Activated naive CD4-positive, alpha-beta T cell treated with anti-CD3 and anti-CD28 coated beads, Interleukin-2, amount 50 U/mL, for 72 hours (primary cell): Measurements from ENCODE around the gene RING1. TPM values are rescaled to one million over a fixed set of nuclear protein-coding genes. Genes with fewer than 3 reads are reported as not detected.

Source experiments
- ATAC-seq, 2 donors: fragments of 150-1000 bp; cut with Tn5 transposase; 2 replicates each; pipeline ENCODE4 v1.10.0; 2021; ENCODE audit warnings: mild to moderate bottlenecking in 2 of 2, moderate library complexity in 2 of 2
- DNase-seq, 2 donors: peaks; one replicate each; pipeline ENCODE4 v3.0.0; 2021 to 2022; ENCODE audit warnings: low spot score in 2 of 2
- H3K27ac Mint-ChIP-seq, 2 donors: one replicate each; pipeline ENCODE4 v1.8.0; 2022; ENCODE audit warnings: mild to moderate bottlenecking in 2 of 2, mixed read lengths in 2 of 2
- H3K36me3 Mint-ChIP-seq, 2 donors: one replicate each; pipeline ENCODE4 v1.8.0; 2022; ENCODE audit warnings: mixed read lengths in 2 of 2
- H3K9me3 Mint-ChIP-seq, 2 donors: one replicate each; pipeline ENCODE4 v1.8.0; 2022; ENCODE audit warnings: mixed read lengths in 2 of 2
- total RNA-seq, 2 donors: library from RNA; stranded (reverse); gene quantifications; one replicate each; pipeline ENCODE4 v1.2.3, GENCODE V29; 2022

Gene RING1
- total RNA-seq, 2 donors from 2014 or later: 30.3 to 46.5 TPM

- peak overlapping the region; percentile 86 to 98 for H3K27ac Mint-ChIP-seq
- ATAC-seq (no peak), DNase-seq (no peak)
- H3K36me3 Mint-ChIP-seq: peaks cover 40 to 62% of the 10 kb centered on the region in 2 donors
- no peaks in the 10 kb centered on the region for H3K9me3 Mint-ChIP-seq
Measured at GRCh38 chr6:33198853-33199436, 9.4 kb upstream of the RING1 start.

DNA sequence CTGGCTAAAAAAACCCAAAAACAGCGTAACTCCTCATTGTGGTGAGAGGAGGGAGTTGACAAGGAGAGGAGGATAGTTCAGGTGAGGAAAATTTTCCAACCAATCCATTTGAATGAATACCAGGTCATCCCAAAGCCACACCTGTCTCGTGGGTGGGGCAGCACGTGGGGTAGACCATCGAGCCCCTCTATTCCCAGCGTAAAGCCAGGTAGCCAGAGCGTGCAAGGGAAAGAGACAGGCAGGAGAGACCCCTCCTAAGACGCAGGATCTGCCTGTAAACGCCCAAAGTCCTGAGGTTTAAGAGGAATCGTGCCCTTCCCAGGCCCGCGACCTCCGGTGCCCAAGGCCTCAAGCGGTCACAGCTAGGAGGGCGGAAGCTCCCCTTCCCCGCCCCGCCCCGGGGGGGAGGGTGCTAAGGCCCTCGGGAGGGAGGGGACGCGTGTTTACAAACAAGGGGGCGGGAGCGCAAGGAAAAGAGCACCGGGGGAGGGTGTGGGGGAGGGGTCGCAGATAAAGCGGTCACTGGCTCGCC lies 8.5 kb upstream of the RING1 start:
- DNase-seq (peak in 1 of 2 donors; percentile 79), ATAC-seq (peak; percentile 50 to 56)
- Mint-ChIP-seq H3K36me3 (peaks cover 40 to 62% of the 10 kb centered on the region in 2 donors), H3K27ac (peak overlapping the region; percentile 90 to 98), H3K9me3 (no peaks in the 10 kb centered on the region)

DNA sequence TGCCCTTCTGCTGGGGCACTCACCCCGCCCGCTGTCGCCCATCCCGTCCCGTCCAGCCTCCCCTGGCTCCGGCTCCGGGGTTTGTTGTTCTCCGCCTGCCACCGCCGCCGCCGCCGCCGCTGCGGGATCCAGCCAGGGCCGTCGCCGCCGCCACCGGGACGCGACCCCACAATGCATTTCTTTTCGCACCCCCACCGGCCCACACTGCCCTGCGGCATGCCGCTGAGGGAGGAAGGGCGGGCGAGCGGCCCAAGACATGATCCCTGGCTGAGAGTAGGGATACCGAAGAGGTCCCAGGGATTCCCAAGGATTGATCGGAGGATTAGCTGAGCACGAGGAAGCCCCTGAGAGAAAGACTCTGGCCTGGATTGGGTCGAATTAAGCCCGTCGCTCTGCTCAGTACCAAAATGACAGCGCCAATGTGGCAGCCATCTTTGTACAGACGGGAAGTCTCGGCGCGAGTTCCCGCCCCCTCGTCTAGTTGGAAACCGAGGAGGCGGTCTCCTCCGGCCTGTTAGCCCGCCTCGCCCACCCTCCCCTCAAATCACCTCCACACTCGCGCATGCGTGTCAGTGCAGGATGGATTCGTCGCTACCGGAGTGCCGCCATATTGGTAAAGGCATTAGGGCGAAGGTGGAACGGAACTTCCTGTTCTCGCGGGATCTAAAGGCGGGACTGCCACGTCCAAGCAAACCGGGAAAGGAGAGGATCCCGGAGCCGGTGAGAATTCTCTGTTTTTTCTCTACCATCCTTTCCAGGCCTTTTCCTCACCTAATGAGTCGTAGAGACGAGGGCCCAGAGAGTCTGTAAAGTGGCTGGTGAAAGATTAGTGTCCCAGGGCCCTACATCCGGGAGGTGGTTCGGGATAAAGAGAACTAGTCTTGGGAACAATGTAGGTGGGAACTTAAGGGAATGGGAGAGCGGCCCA lies 7.8 kb upstream of the RING1 start, which contains the start of the genes RXRB and SLC39A7:
Gene RXRB (minus strand): TSS at position 447 of the 928 bp plus-strand sequence. CDS start 189 bp downstream, at position 258.
Gene SLC39A7 (plus strand): TSS at position 649 of the 928 bp plus-strand sequence. CDS start 379 bp downstream, outside the sequence.
- DNase-seq (peak; percentile 95 to 98), ATAC-seq (peak; percentile 46 to 62)
- Mint-ChIP-seq H3K36me3 (peaks cover 38 to 59% of the 10 kb centered on the region in 2 donors), H3K9me3 (no peaks in the 10 kb centered on the region), H3K27ac (peak within 1 kb of the TSS; percentile 98 to 100)

DNA sequence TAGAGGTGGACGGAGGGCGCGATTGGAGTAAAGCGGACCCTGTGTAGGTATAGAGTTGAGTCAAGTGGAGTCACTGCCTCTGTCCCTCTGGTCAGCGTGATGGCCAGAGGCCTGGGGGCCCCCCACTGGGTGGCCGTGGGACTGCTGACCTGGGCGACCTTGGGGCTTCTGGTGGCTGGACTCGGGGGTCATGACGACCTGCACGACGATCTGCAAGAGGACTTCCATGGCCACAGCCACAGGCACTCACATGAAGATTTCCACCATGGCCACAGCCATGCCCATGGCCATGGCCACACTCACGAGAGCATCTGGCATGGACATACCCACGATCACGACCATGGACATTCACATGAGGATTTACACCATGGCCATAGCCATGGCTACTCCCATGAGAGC lies 7.2 kb upstream of the RING1 start:
- H3K36me3 Mint-ChIP-seq: peaks cover 34 to 52% of the 10 kb centered on the region in 2 donors
- H3K27ac Mint-ChIP-seq: peak overlapping the region; percentile 98 to 100

GRCh38 chr6:33201935-33202334 lies 6.4 kb upstream of the RING1 start:
- DNase-seq (no peak), ATAC-seq (no peak)
- Mint-ChIP-seq H3K27ac (peak overlapping the region; percentile 98 to 100), H3K9me3 (no peaks in the 10 kb centered on the region), H3K36me3 (peaks cover 34 to 49% of the 10 kb centered on the region in 2 donors)

More for the DNA sequence above, 7.2 kb upstream of the RING1 start:
- no peak for ATAC-seq
- no peaks in the 10 kb centered on the region for H3K9me3 Mint-ChIP-seq
- no peak for DNase-seq

DNA sequence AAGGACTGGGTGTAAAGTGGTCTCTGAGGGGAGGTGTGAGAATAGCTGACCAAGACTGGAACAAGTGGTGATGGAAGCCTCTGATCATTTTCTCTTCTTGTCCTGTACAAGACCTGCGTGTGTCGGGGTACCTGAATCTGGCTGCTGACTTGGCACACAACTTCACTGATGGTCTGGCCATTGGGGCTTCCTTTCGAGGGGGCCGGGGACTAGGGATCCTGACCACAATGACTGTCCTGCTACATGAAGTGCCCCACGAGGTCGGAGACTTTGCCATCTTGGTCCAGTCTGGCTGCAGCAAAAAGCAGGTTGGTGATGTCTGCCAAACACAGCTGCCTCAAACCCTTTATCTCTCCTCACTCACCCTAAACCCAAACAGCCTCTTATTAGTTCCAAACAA lies 5.5 kb upstream of the RING1 start:
- H3K27ac Mint-ChIP-seq: peak overlapping the region in 1 of 2 donors; percentile 98
- no peaks in the 10 kb centered on the region for H3K9me3 Mint-ChIP-seq
- peaks cover 34 to 49% of the 10 kb centered on the region in 2 donors for H3K36me3 Mint-ChIP-seq
- ATAC-seq: no peak
- DNase-seq: no peak

GRCh38 chr6:33203443-33204164 lies 4.7 kb upstream of the RING1 start:
- Mint-ChIP-seq H3K27ac (peak overlapping the region; percentile 66 to 98), H3K36me3 (peaks cover 34 to 44% of the 10 kb centered on the region in 2 donors), H3K9me3 (no peaks in the 10 kb centered on the region)
- DNase-seq (no peak), ATAC-seq (no peak)

DNA sequence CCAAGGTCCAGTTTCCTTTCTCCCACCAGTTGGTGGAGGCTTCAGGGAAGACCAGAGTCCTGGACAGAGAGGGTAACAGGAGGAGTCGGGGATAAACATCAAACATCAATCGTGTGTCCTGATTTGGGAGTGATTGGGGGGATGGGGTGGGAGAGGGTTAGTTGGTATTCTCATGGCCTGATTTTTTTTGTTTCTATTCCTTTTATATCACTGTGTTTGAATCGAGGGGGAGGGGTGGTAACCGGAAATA lies 4.2 kb upstream of the RING1 start:
- Mint-ChIP-seq H3K36me3 (peaks cover 34 to 44% of the 10 kb centered on the region in 2 donors), H3K9me3 (no peaks in the 10 kb centered on the region), H3K27ac (peak overlapping the region; percentile 66 to 98)
- DNase-seq (no peak), ATAC-seq (no peak)

GRCh38 chr6:33204415-33205190 lies 3.7 kb upstream of the RING1 start, which contains the start of gene HSD17B8:
Gene HSD17B8 (plus strand): TSS chr6:33204655. CDS start chr6:33204669, 14 bp downstream.
- ATAC-seq (peak; percentile 43 to 59), DNase-seq (peak; percentile 87 to 93)
- H3K36me3 Mint-ChIP-seq: peaks cover 35 to 47% of the 10 kb centered on the region in 2 donors
- H3K9me3 Mint-ChIP-seq: no peaks in the 10 kb centered on the region
- H3K27ac Mint-ChIP-seq: peak within 1 kb of the TSS; percentile 98 to 99

GRCh38 chr6:33205191-33206026 lies 2.9 kb upstream of the RING1 start:
- Mint-ChIP-seq H3K9me3 (no peaks in the 10 kb centered on the region), H3K27ac (peak overlapping the region; percentile 98 to 99), H3K36me3 (peaks cover 39 to 50% of the 10 kb centered on the region in 2 donors)
- ATAC-seq: peak; percentile 68 to 73
- peak; percentile 69 to 86 for DNase-seq

DNA sequence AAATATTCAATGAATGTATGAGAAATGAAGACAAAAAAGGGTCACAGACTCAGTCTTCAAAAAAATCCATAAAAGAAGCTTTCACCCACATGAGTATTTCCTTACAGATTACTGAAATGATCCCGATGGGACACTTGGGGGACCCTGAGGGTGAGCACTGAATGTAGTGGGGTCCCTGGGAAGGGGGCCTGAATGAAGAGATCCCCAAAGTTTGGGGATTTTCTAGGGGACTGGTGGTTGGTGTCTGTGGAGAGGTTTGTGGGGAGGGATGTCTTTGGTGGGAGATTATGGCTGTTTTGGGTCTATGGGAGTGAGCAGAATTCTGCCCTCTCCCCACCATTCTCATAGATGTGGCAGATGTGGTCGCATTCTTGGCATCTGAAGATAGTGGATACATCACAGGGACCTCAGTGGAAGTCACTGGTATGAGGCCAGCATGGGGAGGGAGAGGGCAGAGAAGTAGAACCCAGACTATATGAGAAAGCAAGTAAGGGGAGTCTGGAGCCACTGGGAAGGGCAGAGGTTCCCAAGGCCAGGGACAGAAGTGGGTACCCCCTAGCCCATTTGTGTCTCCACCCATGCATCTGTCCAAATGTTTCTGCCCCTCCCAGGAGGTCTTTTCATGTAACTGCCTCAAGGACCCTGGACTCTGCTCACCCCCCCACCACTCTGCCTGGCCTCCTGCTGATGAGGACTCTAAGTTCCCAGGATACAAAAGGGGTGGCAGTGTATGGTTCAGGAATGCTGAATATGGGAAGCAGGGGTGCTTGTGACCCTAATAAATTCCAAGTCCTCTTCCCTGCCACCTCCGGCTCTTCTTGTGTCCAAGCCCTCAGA lies 2.1 kb upstream of the RING1 start:
- DNase-seq: no peak
- Mint-ChIP-seq H3K9me3 (no peaks in the 10 kb centered on the region), H3K36me3 (peaks cover 32 to 42% of the 10 kb centered on the region in 2 donors), H3K27ac (peak overlapping the region; percentile 98 to 99)
- peak in 1 of 2 donors; percentile 3 for ATAC-seq

GRCh38 chr6:33206864-33207551 lies 1.3 kb upstream of the RING1 start:
- peaks cover 24 to 34% of the 10 kb centered on the region in 2 donors for H3K36me3 Mint-ChIP-seq
- DNase-seq (no peak), ATAC-seq (no peak)
- no peaks in the 10 kb centered on the region for H3K9me3 Mint-ChIP-seq
- H3K27ac Mint-ChIP-seq: peak overlapping the region in 1 of 2 donors; percentile 98

- H3K9me3 Mint-ChIP-seq: no peaks in the 10 kb centered on the region
- ATAC-seq (no peak), DNase-seq (no peak)
- peak overlapping the region; percentile 93 to 97 for H3K27ac Mint-ChIP-seq
- H3K36me3 Mint-ChIP-seq: peaks cover 18 to 28% of the 10 kb centered on the region in 2 donors
Measured at GRCh38 chr6:33207552-33208090, 679 bp upstream of the RING1 start.
